Astrocyte (in vitro differentiated cells and primary cell): ENCODE measurements around the gene BPI. TPM values are rescaled to one million over a fixed set of nuclear protein-coding genes. Genes with fewer than 3 reads are reported as not detected.

Experiments
- DNase-seq: peaks from one replicate; pipeline ENCODE4 v3.0.0-alpha.2; 2010; ENCODE audit warnings: low read depth
- FAIRE-seq: peaks from 2 replicates; lab custom pipeline; 2011; peaks lifted over from hg19 to GRCh38; lab: Jason Lieb, UNC
- H2AFZ ChIP-seq: 2 replicates; pipeline ENCODE4 v1.6.0; 2012; ENCODE audit warnings: low read depth, low read length, inconsistent platforms
- H3K27ac ChIP-seq: 2 replicates; pipeline ENCODE4 v1.5.1; 2011; ENCODE audit warnings: low read depth, low read length, inconsistent platforms
- H3K27me3 ChIP-seq: 2 replicates; pipeline ENCODE4 v1.6.0; 2011; ENCODE audit warnings: low read length, inconsistent platforms; ENCODE audit not compliant: insufficient read depth
- H3K36me3 ChIP-seq: 2 replicates; pipeline ENCODE4 v1.5.1; 2011; ENCODE audit warnings: low read length, inconsistent platforms; ENCODE audit not compliant: insufficient read depth
- H3K4me1 ChIP-seq: 2 replicates; pipeline ENCODE4 v1.5.1; 2011; ENCODE audit warnings: low read length, inconsistent platforms; ENCODE audit not compliant: insufficient read depth
- H3K4me2 ChIP-seq: 2 replicates; pipeline ENCODE4 v1.6.0; 2012; ENCODE audit warnings: low read length, inconsistent platforms
- H3K4me3 ChIP-seq: 2 replicates; pipeline ENCODE4 v1.5.1; 2011; ENCODE audit warnings: low read depth, mild to moderate bottlenecking, low read length, inconsistent platforms; ENCODE audit not compliant: insufficient read depth
- H3K79me2 ChIP-seq: 2 replicates; pipeline ENCODE4 v1.6.0; 2012; ENCODE audit warnings: mild to moderate bottlenecking, low read length, inconsistent platforms; ENCODE audit not compliant: insufficient read depth
- H3K9ac ChIP-seq: 2 replicates; pipeline ENCODE4 v1.6.0; 2012; ENCODE audit warnings: mild to moderate bottlenecking, low read length, inconsistent platforms
- H3K9me3 ChIP-seq: 2 replicates; pipeline ENCODE4 v1.5.1; 2012; ENCODE audit warnings: low read depth, mild to moderate bottlenecking, low read length, inconsistent platforms; ENCODE audit not compliant: insufficient read depth
- H4K20me1 ChIP-seq: 2 replicates; pipeline ENCODE4 v1.6.0; 2012; ENCODE audit warnings: low read length, inconsistent platforms; ENCODE audit not compliant: insufficient read depth
- H3K27ac Mint-ChIP-seq: one replicate; pipeline ENCODE4 v1.8.0; 2021; ENCODE audit warnings: mild to moderate bottlenecking, mixed read lengths; ENCODE audit not compliant: unreplicated experiment
- H3K27me3 Mint-ChIP-seq: one replicate; pipeline ENCODE4 v1.8.0; 2021; ENCODE audit warnings: low read depth, mixed read lengths; ENCODE audit not compliant: unreplicated experiment
- H3K36me3 Mint-ChIP-seq: one replicate; pipeline ENCODE4 v1.8.0; 2021; ENCODE audit warnings: low read depth, mixed read lengths; ENCODE audit not compliant: unreplicated experiment
- H3K4me1 Mint-ChIP-seq: one replicate; pipeline ENCODE4 v1.8.0; 2021; ENCODE audit warnings: low read depth, mixed read lengths; ENCODE audit not compliant: unreplicated experiment
- H3K4me3 Mint-ChIP-seq: one replicate; pipeline ENCODE4 v1.8.0; 2021; ENCODE audit warnings: mild to moderate bottlenecking, moderate library complexity, mixed read lengths; ENCODE audit not compliant: unreplicated experiment
- H3K9me3 Mint-ChIP-seq: one replicate; pipeline ENCODE4 v1.8.0; 2021; ENCODE audit warnings: mild to moderate bottlenecking, mixed read lengths; ENCODE audit not compliant: unreplicated experiment
- EZH2 ChIP-seq: IDR thresholded peaks from 2 replicates; pipeline ENCODE4 v1.6.1; 2012; ENCODE audit warnings: mild to moderate bottlenecking, low read length, inconsistent platforms; ENCODE audit not compliant: insufficient read depth
- total RNA-seq: library from RNA; stranded (reverse); gene quantifications from 2 replicates; pipeline ENCODE4 v1.2.1, GENCODE V29; 2021
- TF ChIP-seq, protein P1 (sequence below): IDR thresholded peaks from 2 replicates; pipeline ENCODE4 v1.5.1; 2011; ENCODE audit warnings: low read depth, mild to moderate bottlenecking, inconsistent platforms, low read length, moderate library complexity; ENCODE audit not compliant: insufficient read depth

Gene BPI
- total RNA-seq, 1 donor from 2014 or later = not detected

DNA sequence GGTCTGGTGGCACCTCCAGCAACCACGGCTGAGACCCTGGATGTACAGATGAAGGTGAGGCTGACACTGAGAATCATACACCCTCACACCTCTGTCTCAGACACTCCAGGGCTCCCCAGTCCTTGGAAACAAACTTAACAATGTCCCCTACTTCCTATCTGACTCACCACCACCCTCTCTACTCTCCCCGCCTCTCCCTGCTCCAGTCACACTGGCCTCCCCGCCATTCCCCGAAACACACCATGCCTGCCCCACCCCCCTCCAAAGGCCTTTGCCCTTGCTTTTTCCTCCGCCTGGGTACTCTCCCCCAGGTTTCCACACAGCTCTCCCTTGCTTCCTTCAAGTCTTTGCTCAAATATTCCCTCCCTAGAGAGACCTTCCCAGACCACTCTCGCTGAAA lies 16.3 kb downstream of the BPI start:
- Histone ChIP-seq H3K36me3 (no peaks in the 10 kb centered on the region), H3K9me3 (no peaks in the 10 kb centered on the region), H3K27ac (no peak overlapping the region), H4K20me1 (no peaks in the 10 kb centered on the region), H3K4me1 (peaks cover 6% of the 10 kb centered on the region), H2AFZ (no peak overlapping the region), H3K27me3 (peaks cover 11% of the 10 kb centered on the region), H3K9ac (no peak overlapping the region), H3K4me3 (no peak overlapping the region), H3K4me2 (no peak overlapping the region), H3K79me2 (no peaks in the 10 kb centered on the region)
- no peak for TF ChIP-seq EZH2
- TF ChIP-seq, protein P1, sequence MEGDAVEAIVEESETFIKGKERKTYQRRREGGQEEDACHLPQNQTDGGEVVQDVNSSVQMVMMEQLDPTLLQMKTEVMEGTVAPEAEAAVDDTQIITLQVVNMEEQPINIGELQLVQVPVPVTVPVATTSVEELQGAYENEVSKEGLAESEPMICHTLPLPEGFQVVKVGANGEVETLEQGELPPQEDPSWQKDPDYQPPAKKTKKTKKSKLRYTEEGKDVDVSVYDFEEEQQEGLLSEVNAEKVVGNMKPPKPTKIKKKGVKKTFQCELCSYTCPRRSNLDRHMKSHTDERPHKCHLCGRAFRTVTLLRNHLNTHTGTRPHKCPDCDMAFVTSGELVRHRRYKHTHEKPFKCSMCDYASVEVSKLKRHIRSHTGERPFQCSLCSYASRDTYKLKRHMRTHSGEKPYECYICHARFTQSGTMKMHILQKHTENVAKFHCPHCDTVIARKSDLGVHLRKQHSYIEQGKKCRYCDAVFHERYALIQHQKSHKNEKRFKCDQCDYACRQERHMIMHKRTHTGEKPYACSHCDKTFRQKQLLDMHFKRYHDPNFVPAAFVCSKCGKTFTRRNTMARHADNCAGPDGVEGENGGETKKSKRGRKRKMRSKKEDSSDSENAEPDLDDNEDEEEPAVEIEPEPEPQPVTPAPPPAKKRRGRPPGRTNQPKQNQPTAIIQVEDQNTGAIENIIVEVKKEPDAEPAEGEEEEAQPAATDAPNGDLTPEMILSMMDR = no peak
- no peak overlapping the region for H3K27ac Mint-ChIP-seq
- H3K4me3 Mint-ChIP-seq = no peak overlapping the region
- H3K4me1 Mint-ChIP-seq = peaks cover 7% of the 10 kb centered on the region
- H3K36me3 Mint-ChIP-seq = no peaks in the 10 kb centered on the region
- peaks cover 63% of the 10 kb centered on the region for H3K27me3 Mint-ChIP-seq
- DNase-seq (no peak), FAIRE-seq (no peak)
- no peaks in the 10 kb centered on the region for H3K9me3 Mint-ChIP-seq

DNA sequence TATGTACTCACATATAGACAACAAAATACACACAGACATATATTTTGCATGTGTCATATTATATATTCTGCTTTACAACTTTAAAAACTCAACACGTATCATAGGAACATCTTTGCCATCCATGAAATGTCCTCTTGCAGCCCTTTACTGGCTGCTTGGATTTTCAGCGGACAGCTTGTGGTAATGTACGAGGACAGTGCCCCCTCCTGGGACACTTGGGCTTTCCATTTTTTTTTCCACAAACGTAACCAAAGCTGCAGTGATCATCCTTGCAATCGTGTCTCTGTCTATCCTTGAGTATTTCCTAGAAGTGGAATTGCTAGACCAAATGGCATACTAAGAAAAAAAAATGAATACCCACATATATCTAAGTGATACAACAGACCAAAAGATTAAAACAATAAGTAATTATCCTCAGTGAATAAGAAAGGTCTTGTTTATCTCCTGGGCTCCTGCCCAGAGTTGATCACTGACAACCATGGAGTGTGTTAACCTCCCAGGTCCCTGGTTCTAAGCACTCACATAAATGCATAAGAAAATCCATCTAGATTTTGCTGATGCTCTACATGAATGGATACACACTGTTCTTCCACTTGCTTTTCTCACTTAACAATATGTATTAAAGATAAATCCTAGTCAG lies 18.1 kb downstream of the BPI start:
- H3K9ac ChIP-seq = no peak overlapping the region
- FAIRE-seq = peak; percentile 17
- peaks cover 11% of the 10 kb centered on the region for H3K27me3 ChIP-seq
- no peak overlapping the region for H3K4me3 Mint-ChIP-seq
- H3K36me3 Mint-ChIP-seq = no peaks in the 10 kb centered on the region
- no peaks in the 10 kb centered on the region for H3K9me3 ChIP-seq
- peak; percentile 31 for DNase-seq
- peaks cover 6% of the 10 kb centered on the region for H3K4me1 ChIP-seq
- no peak overlapping the region for H2AFZ ChIP-seq
- no peaks in the 10 kb centered on the region for H3K36me3 ChIP-seq
- no peak overlapping the region for H3K4me2 ChIP-seq
- H4K20me1 ChIP-seq = no peaks in the 10 kb centered on the region
- peaks cover 7% of the 10 kb centered on the region for H3K4me1 Mint-ChIP-seq
- no peak for TF ChIP-seq EZH2
- TF ChIP-seq, protein P1 = peak; percentile 80
- no peak overlapping the region for H3K27ac ChIP-seq
- H3K9me3 Mint-ChIP-seq = peaks cover 6% of the 10 kb centered on the region
- no peak overlapping the region for H3K27ac Mint-ChIP-seq
- H3K4me3 ChIP-seq = no peak overlapping the region
- no peaks in the 10 kb centered on the region for H3K79me2 ChIP-seq
- H3K27me3 Mint-ChIP-seq = peaks cover 62% of the 10 kb centered on the region

DNA sequence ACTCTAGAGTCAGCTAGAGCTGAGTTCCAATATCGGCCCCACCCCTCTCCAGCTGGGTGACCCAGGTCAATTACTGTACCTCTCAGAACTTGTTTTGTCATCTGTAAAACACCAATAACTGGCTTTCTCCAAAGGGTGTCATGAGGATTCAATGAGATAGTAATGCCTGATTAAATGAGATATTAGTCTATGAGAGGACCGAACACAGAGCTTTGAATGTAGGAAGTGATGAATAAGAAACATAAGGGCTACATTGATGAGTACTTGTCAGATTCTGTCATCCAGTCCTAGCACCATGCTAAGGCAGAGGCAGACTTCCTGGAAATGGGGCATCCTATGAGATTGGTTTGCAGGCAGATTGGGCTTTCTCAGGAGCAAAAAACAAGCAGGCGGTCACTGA lies 20.2 kb downstream of the BPI start:
- no peak overlapping the region for H3K27ac Mint-ChIP-seq
- H3K4me1 ChIP-seq = peaks cover 6% of the 10 kb centered on the region
- no peak overlapping the region for H3K4me2 ChIP-seq
- H3K27me3 ChIP-seq = peaks cover 11% of the 10 kb centered on the region
- no peak overlapping the region for H3K27ac ChIP-seq
- H2AFZ ChIP-seq = no peak overlapping the region
- no peak overlapping the region for H3K4me3 Mint-ChIP-seq
- H3K27me3 Mint-ChIP-seq = peaks cover 55% of the 10 kb centered on the region
- no peaks in the 10 kb centered on the region for H3K9me3 ChIP-seq
- DNase-seq = no peak
- FAIRE-seq = no peak
- H3K9me3 Mint-ChIP-seq = peaks cover 6% of the 10 kb centered on the region
- H3K36me3 ChIP-seq = no peaks in the 10 kb centered on the region
- no peak overlapping the region for H3K4me3 ChIP-seq
- no peaks in the 10 kb centered on the region for H4K20me1 ChIP-seq
- H3K79me2 ChIP-seq = no peaks in the 10 kb centered on the region
- H3K9ac ChIP-seq = no peak overlapping the region
- no peaks in the 10 kb centered on the region for H3K36me3 Mint-ChIP-seq
- no peak for TF ChIP-seq EZH2
- TF ChIP-seq, protein P1 = no peak
- peaks cover 7% of the 10 kb centered on the region for H3K4me1 Mint-ChIP-seq
